T-helper 17 cell (primary cell): ENCODE measurements around the gene MAGEA8. TPM values are rescaled to one million over a fixed set of nuclear protein-coding genes. Genes with fewer than 3 reads are reported as not detected.

Source experiments
- total RNA-seq, 4 donors: library from RNA in 2 of 4; stranded (reverse) in 2 of 4; gene quantifications; one replicate each; pipeline ENCODE4 v1.2.3 and lab custom pipeline; 2022 to 2026

Gene MAGEA8
- total RNA-seq, 2 donors from 2014 or later = not detected

Other genes starting within 250 kb of the MAGEA8 start
- 10 to 100 TPM; 10.6 to 20.7 TPM for gene TMEM185A, start 249.4 kb upstream of the MAGEA8 start, total RNA-seq
- gene MAGEA11, start 169.1 kb upstream of the MAGEA8 start, total RNA-seq = not detected
- under 1 TPM; 0.22 to 0.76 TPM for gene HSFX1, start 107.1 kb upstream of the MAGEA8 start, total RNA-seq
- not detected for gene MAGEA9, start 99.3 kb upstream of the MAGEA8 start, total RNA-seq
- gene HSFX4, start 48.4 kb downstream of the MAGEA8 start, total RNA-seq = not detected
- 10 to 100 TPM; 63.9 to 68.5 TPM for gene EOLA2, start 57.3 kb downstream of the MAGEA8 start, total RNA-seq